ENCODE measurements around the gene IKBKE.

The IKBKE gene

GRCh38 chr1:206469933-206470691 lies at the start of gene IKBKE:
Gene IKBKE (plus strand): TSS chr1:206470476. CDS start chr1:206473228, 2,752 bp downstream.
- DNase-seq = peak in 1 of 3 experiments; percentile 30

- no peak for DNase-seq
Measured at GRCh38 chr1:206421616-206422340, 48.5 kb upstream of the IKBKE start.

DNA sequence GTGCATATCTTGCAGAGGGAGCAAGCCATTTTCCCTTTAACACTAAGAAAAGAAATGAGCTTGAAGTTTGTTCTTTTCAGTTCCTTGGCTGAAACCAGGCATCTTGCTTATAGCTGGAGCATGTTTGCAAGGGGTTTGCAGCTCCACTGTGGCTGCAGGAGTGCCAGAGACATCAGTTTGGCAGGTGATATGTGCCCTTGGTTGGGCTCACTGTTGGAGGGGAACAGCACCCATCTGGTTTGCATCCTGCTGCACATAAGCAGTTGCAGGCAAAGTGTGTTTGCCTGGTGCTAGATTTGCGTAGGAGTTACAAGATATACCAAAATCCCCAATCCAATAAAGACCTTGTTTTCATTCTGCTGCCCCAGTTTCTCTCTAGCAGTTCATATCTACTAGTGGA lies 47.8 kb upstream of the IKBKE start:
- DNase-seq = no peak

GRCh38 chr1:206427291-206427690 lies 43.0 kb upstream of the IKBKE start:
- no peak for DNase-seq

DNA sequence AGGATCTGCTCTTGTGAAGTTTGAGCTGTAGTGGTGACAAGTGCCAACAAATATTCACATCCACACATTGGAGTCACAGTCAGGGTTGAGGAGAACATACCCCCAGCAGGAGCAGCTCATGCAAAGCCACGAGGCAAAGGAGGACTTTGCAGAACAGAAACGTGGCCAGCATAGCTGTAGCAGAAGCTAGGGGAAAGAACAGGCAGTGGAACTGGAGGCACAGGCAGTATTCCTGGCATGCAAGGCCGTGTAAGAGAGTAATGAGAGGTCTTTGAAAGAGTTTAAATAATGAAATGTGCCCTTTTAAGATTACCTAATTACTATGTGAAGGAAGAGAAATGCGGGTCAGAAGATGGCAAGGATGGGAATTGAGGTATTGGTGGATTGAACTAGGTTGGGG lies 40.9 kb upstream of the IKBKE start:
- DNase-seq = no peak

GRCh38 chr1:206430031-206430983 lies 40.0 kb upstream of the IKBKE start:
- DNase-seq = peak in 1 of 3 experiments; percentile 29

DNA sequence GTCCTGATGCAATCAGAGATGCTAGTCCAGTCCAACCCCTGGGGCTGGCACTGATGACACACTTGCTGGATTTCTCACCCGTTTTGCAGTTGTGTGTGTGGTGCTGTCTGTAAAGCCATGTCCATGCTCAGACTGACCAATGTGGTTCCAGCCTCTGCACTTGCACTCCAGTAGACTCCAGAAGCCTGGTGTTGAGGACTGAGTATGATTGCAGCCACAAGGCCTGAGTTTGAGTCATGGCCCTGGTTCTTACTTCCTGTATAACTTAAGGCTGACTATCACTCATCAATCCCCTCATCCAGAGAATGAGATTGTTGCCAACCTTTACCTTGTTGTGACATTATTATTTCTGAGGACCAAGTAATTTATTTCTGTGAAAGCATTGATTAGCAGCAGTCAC lies 34.8 kb upstream of the IKBKE start:
- DNase-seq = no peak

DNA sequence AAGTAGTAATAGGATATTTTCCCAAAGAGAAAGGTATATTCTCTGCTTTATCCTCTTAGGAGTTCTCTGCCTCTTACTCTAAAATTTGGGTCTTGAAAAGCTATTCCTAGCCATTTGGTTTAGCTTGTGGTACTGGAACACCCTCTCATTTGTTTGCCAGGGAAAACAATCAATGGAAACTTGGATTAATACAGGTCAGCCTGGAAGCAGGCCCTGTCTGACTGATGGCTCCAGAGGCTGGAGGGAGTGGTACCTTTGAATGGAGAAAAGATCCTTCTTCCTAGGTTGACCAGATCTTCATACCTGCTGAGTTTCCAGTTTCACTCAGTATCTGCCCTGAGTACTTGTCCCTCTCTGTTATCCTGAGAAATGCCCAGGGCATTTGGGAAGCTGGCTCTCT lies 31.7 kb upstream of the IKBKE start:
- no peak for DNase-seq

- peak in 2 of 3 experiments; percentile 52 to 79 for DNase-seq
Measured at GRCh38 chr1:206439205-206439604, 31.1 kb upstream of the IKBKE start.

DNA sequence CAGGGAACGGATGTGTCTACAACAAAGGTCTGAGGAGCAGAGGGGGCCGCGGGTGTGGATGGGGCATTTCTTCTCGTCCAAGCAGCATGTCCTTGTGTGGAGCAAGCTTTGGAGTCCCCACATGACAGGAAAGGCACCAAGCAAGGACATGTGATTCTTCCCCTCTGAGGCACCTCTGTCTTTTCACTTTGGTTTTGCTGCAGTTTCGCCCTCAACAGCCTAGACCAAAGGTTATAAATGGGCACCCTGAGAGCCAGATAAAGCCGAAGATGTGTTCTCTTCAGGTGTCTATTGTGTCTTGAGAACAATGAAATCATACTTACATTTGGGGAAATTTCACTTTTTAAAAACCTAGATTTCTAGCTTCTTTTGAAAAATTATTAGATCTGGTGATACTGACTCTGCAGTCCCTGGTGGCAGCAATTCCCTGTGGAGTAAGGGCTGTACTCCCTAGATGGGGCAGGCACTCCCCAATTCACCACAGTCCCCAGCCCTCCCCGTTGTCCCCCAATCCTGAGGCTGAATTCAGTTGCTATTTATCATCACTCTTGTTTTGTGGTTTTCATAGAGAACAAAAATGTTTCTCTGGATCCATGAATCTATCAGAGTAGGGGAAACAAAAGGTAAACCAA lies 28.8 kb upstream of the IKBKE start:
- no peak for DNase-seq

- DNase-seq = no peak
Measured at GRCh38 chr1:206442101-206442500, 28.2 kb upstream of the IKBKE start.

DNA sequence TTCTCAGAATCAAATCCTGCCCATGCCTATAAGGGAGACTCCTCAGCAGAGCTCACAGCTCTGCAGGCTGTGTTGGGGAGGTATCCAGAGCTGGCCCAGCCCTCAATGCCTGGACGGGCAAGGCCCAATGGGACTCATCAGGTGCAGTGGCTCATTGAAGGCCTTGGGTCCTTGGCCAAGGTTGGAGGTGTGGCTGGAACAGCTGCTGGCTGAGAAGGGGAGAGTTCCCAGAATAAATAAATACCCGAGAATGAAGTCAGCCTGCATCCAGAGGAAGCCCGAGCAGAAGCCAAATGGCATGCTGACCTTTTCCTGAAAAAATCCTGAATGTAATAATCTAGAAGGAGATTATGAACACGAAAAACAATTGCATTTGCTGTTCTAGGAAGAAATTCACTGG lies 25.2 kb upstream of the IKBKE start:
- DNase-seq = no peak

- DNase-seq = no peak
Measured at GRCh38 chr1:206445911-206446356, 24.3 kb upstream of the IKBKE start.

- no peak for DNase-seq
Measured at GRCh38 chr1:206446688-206447421, 23.4 kb upstream of the IKBKE start.

GRCh38 chr1:206447422-206447765 lies 22.9 kb upstream of the IKBKE start:
- no peak for DNase-seq

DNA sequence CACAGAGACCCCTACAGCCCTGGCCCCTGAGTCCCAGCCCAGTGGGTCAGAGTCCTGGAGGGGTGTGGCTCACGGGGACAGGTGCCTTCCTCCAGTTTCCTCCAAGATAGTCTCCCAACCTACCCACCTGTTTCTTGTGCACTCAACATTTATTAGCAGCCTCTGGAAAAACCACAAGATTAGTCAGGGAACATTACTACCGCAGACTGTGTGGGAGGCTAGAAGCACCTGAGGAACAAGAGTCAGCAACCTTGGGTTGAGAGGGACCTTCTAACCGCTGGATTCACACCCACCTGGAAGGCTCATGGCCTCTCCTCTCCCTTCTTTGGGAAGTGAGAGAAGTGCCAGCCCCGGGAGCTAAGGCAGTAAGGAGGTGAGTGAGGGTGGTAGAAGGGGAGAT lies 22.5 kb upstream of the IKBKE start:
- DNase-seq = no peak

GRCh38 chr1:206448471-206448870 lies 21.8 kb upstream of the IKBKE start:
- DNase-seq = no peak

GRCh38 chr1:206449565-206449964 lies 20.7 kb upstream of the IKBKE start:
- no peak for DNase-seq

- DNase-seq = no peak
Measured at GRCh38 chr1:206450281-206450680, 20.0 kb upstream of the IKBKE start.

DNA sequence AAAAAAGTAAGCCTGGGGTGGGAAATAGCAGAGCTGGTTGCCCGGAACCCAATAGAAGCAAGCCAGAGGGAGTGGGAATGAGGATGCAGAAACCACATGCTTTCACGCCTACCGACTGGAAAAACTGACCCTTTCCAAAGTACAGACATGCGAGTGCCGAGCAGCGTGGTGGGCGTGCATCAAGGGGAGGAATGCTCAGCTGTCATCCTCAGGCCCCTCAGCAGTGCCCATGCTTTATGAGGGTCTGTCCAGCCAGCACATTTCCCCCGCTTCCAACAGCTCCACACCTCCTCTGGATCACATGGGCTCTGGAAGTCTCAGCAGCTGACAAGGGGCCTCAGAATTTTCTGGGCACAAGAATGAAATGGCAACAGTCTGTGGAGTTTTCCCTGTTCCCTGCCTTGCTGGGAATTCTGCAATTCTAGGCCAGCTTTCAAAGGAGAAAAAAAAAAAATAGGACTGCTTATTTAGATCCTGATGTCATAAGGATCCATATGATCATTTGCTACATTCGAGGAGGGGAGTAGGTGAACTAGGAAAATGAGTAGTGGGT lies 19.1 kb upstream of the IKBKE start:
- no peak for DNase-seq

DNA sequence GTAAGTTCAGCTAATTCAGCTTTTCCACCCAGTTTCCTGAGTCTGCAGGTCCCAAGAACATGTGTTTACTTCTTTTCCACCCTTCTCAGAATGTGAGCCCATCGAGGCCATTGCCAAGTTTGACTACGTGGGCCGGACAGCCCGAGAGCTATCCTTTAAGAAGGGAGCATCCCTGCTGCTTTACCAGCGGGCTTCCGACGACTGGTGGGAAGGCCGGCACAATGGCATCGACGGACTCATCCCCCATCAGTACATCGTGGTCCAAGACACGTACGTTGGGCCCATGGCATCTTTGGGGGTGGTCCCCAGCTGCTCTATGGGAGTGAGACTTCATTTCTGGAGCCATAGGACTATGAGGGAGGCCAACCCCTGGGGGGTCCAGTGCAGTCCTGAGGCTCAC lies 17.2 kb upstream of the IKBKE start:
- no peak for DNase-seq

DNA sequence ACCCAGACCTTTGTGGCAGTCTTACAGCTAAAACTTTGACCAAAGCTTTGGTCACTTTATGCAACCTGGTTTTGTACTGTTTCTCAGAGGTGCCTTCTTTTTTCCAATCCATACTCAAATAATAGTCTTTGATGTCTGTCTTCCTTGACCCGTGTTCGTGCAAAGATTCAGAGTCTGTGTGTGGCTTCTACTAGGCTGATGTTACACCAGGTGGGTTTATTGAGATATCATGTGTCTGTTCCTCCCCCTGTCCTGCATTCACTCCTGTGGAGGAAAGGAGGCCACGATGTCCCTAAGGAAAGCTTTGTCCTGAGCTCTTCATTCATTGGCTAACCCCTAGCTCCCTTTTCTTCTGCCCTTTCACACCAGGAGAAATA lies 15.0 kb upstream of the IKBKE start:
- DNase-seq = no peak

Data from NCI-H1417 (cell line).